HEK293T (cell line): ENCODE measurements around the gene SMCR8.
"Not testable (repeated sequence)": the region's sequence is repeated elsewhere in the genome, so short reads cannot be mapped to it uniquely, and the experiment has no call there.

ENCODE experiments used
- CTCF ChIA-PET: fragments of 350-600 bp; formaldehyde crosslinking; extraction: SDS; loops from one replicate; lab custom pipeline; 2021; ENCODE audit warnings: antibody characterized with exemption, inconsistent platforms; lab: Yijun Ruan, JAX
- POLR2A ChIA-PET: fragments of 350-600 bp; formaldehyde crosslinking; extraction: SDS; loops from one replicate; lab custom pipeline; 2020; ENCODE audit warnings: antibody characterized with exemption, inconsistent platforms; lab: Yijun Ruan, JAX
- DNase-seq: peaks from one replicate; pipeline ENCODE4 v3.0.0; 2012; ENCODE audit warnings: mixed read lengths; ENCODE audit errors: extremely low spot score
- ARNT ChIP-seq: fragments of 450-650 bp; IDR thresholded peaks from 2 replicates; pipeline ENCODE4 v1.6.1; 2017; ENCODE audit warnings: mild to moderate bottlenecking
- BHLHE40 ChIP-seq: fragments of 450-650 bp; IDR thresholded peaks from 2 replicates; pipeline ENCODE4 v1.6.1; 2016; ENCODE audit warnings: mild to moderate bottlenecking, moderate library complexity, borderline replicate concordance
- CTBP1 ChIP-seq: fragments of 450-650 bp; IDR thresholded peaks from 2 replicates; pipeline ENCODE4 v1.6.1; 2016; ENCODE audit warnings: borderline replicate concordance
- ELF4 ChIP-seq: fragments of 450-650 bp; IDR thresholded peaks from 2 replicates; pipeline ENCODE4 v1.6.1; 2017; ENCODE audit warnings: antibody characterized with exemption
- FOXA1 ChIP-seq: fragments of 450-650 bp; IDR thresholded peaks from 2 replicates; pipeline ENCODE4 v1.6.1; 2016; ENCODE audit warnings: mild to moderate bottlenecking
- FOXK2 ChIP-seq: fragments of 450-650 bp; IDR thresholded peaks from 2 replicates; pipeline ENCODE4 v1.6.1; 2016; ENCODE audit warnings: mild to moderate bottlenecking
- FOXM1 ChIP-seq: fragments of 450-650 bp; IDR thresholded peaks from 2 replicates; pipeline ENCODE4 v1.6.1; 2017; ENCODE audit warnings: mild to moderate bottlenecking, borderline replicate concordance
- HDGF ChIP-seq: fragments of 450-650 bp; IDR thresholded peaks from 2 replicates; pipeline ENCODE4 v1.6.1; 2017; ENCODE audit warnings: antibody characterized with exemption, borderline replicate concordance
- L3MBTL2 ChIP-seq: fragments of 450-650 bp; conservative IDR thresholded peaks from 2 replicates; pipeline ENCODE4 v1.6.1; 2016; ENCODE audit warnings: mild to moderate bottlenecking
- LEF1 ChIP-seq: fragments of 450-650 bp; IDR thresholded peaks from 2 replicates; pipeline ENCODE4 v1.6.1; 2017; ENCODE audit warnings: mild to moderate bottlenecking, borderline replicate concordance
- NFRKB ChIP-seq: fragments of 450-650 bp; IDR thresholded peaks from 2 replicates; pipeline ENCODE4 v1.6.1; 2016; ENCODE audit warnings: mild to moderate bottlenecking, moderate library complexity
- SP1 ChIP-seq: fragments of 450-650 bp; IDR thresholded peaks from 2 replicates; pipeline ENCODE4 v1.6.1; 2017
- SUZ12 ChIP-seq: fragments of 450-650 bp; IDR thresholded peaks from 2 replicates; pipeline ENCODE4 v1.6.1; 2016; ENCODE audit warnings: mild to moderate bottlenecking
- TARDBP ChIP-seq: fragments of 450-650 bp; IDR thresholded peaks from 2 replicates; pipeline ENCODE4 v1.6.1; 2016
- ZNF384 ChIP-seq: fragments of 450-650 bp; IDR thresholded peaks from 2 replicates; pipeline ENCODE4 v1.6.1; 2016
- TF ChIP-seq, protein P1 (sequence below): fragments of 450-650 bp; IDR thresholded peaks from 2 replicates; pipeline ENCODE4 v1.6.1; 2016

Gene SMCR8

DNA sequence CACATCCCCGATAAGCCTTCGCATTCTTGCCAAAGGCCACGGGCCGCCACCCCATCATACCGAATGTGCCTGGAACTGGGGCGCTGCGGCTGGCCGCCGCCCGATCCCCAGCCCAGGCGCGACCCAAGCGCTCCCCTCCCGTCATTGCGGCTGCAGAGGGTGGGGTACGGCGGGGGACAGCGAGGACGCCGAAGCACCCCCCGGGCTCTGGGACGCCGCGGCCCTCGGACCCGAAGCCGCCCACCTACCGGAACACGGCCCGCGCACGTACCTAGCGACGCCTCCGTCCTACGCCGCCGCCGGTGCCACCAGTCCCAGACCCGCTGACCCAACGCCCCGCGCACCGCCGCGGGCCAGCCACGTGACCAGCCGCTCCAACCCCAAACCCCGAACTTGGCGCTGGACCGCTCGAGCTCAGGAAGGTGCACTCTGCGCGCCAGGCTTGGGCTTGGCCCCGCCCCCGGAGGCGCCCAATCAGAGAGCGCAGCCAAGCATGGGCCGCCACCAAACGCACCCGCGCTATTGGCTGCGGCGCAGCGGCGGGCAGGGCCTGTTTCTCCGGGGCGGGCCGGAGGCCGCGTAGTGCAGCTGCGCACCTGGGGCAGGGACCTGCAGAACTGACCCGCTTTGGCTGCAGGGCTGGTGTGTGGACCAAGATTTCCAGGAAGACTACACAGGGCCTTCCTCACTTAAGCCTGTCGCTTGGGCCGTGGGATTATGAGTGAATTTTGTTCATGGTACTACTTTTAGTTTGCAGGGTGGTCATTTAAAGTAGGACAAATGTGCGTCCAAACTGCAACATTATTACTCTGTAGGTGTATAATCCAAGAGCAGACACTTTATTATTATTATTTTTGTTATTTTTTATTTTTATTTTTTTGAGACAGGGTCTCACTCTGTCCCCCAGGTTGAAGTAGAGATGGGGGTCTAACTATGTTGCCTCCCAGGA lies 48.3 kb downstream of the SMCR8 start, which contains the start of gene SHMT1:
Gene SHMT1 (minus strand): TSS at position 450 of the 949 bp plus-strand sequence. CDS start 7,569 bp downstream, outside the sequence.
- POLR2A ChIA-PET, result interaction anchor here (0.7 to 1.7 kb wide), 8 partner anchors 11 to 180 kb away, joined by 3 to 9 read pairs (median 4); partner anchors contain the start of genes ALKBH5, SMCR8 and TOP3A
- CTCF ChIA-PET, result interaction anchor here (0.7 kb wide), 1 partner anchor 55 kb away, joined by 3 read pairs; no protein-coding TSS in a partner anchor
- no peak for TF ChIP-seq LEF1
- peak; percentile 94; the same call in 1 of the 2 replicates for TF ChIP-seq HDGF
- TF ChIP-seq L3MBTL2, result peak; percentile 58
- DNase-seq, result peak; percentile 96

DNA sequence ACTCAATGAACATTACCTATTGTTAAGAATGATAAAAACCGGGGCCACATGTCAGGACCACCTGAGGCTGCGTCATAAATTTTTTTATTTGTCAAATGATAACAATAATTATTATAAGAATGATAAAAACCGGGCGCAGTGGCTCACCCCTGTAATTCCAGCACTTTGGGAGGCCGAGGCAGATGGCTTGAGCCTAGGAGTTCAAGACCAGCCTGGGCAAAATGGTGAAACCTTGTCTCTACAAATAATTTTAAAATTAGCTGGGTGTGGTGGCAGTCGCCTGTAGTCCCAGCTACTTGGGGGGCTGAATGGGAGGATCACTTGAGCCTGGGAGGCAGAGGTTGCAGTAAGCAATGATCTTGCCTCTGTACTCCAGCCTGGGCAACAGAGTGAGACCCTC lies 49.1 kb downstream of the SMCR8 start:
- DNase-seq, result no peak
- ChIA-PET POLR2A (interaction anchor here (1.5 kb wide), 1 partner anchor 49 kb away, joined by 3 read pairs; the partner anchor contains the start of genes SMCR8 and TOP3A), CTCF (no interaction called here)
- TF ChIP-seq ELF4, result no peak
- no peak for TF ChIP-seq TARDBP
- no peak for TF ChIP-seq FOXA1
- no peak for TF ChIP-seq CTBP1
- no peak for TF ChIP-seq FOXK2
- TF ChIP-seq L3MBTL2, result no peak
- no peak for TF ChIP-seq BHLHE40
- TF ChIP-seq SUZ12, result no peak

DNA sequence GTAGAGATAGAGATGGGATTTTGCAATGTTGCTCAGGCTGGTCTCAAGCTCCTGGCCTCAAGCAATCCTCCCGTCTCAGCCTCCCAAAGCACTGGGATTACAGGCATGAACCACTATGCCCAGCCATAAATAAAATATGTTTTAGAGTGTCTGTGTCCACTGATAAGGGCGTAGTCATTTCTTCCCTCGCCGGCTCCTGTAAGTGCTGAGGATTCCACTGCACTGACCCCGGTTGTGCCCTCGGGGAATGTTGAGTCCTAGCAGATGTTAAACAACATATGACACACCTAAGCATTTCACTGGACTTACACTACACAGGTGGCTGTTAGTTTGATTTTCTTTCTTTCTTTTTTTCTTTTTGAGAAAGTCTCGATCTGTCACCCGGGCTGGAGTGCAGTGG lies 53.9 kb downstream of the SMCR8 start:
- no peak for DNase-seq
- ChIA-PET POLR2A (no interaction called here), CTCF (no interaction called here)
- TF ChIP-seq FOXA1, result no peak
- no peak for TF ChIP-seq ZNF384
- no peak for TF ChIP-seq HDGF
- TF ChIP-seq BHLHE40, result no peak
- no peak for TF ChIP-seq NFRKB
- TF ChIP-seq FOXM1, result no peak
- TF ChIP-seq CTBP1, result no peak
- TF ChIP-seq, protein P1, sequence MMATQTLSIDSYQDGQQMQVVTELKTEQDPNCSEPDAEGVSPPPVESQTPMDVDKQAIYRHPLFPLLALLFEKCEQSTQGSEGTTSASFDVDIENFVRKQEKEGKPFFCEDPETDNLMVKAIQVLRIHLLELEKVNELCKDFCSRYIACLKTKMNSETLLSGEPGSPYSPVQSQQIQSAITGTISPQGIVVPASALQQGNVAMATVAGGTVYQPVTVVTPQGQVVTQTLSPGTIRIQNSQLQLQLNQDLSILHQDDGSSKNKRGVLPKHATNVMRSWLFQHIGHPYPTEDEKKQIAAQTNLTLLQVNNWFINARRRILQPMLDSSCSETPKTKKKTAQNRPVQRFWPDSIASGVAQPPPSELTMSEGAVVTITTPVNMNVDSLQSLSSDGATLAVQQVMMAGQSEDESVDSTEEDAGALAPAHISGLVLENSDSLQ, result no peak
- TF ChIP-seq LEF1, result no peak
- no peak for TF ChIP-seq FOXK2
- no peak for TF ChIP-seq SUZ12
- TF ChIP-seq TARDBP, result no peak
- no peak for TF ChIP-seq ELF4
- TF ChIP-seq ARNT, result no peak
- no peak for TF ChIP-seq L3MBTL2
- no peak for TF ChIP-seq SP1

DNA sequence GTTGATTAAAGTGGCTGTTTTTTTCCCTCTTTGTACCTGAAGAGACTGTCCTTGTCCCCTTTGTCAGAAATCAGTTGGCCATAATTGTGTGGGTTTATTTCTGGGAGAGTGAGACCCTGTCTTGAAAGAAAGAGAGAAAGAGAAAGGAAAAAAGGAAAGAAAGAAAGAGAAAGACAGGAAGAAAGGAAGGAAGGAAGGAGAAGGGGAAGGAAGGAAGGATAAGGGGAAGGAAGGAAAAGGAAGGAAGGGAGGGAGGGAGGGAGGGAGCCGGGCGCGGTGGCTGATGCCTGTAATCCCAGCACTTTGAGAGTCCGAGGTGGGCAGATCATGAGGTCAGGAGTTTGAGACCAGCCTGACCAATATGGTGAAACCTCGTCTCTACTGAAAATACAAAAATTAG lies 55.7 kb downstream of the SMCR8 start:
- POLR2A ChIA-PET, result no interaction called here
- DNase-seq, result no peak
- TF ChIP-seq ELF4 (no peak), SP1 (no peak), NFRKB (no peak), LEF1 (no peak), FOXK2 (no peak), FOXM1 (no peak), SUZ12 (no peak), FOXA1 (no peak), ARNT (no peak), HDGF (no peak), CTBP1 (no peak), L3MBTL2 (no peak), ZNF384 (no peak), BHLHE40 (no peak)
- TF ChIP-seq, protein P1, result no peak
- CTCF ChIA-PET, result no interaction called here

DNA sequence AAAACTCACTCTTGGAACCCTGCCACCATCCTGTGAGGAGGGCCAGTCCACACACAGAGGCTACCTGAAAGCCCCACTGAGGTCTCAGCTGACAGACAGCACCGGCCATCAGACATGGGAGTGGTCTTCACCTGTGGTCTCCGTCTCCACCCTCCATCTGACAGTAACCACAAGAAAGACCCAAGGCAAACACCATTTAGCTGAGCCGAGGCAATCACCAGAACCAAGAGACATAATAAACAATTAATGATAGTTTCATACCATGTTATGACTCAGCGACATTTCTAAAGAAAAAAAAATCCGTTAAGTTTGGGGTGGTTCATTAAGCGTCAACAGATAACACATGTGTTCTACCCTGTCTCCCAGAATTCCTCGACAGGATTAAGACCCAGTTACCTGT lies 56.4 kb downstream of the SMCR8 start:
- TF ChIP-seq CTBP1, result no peak
- TF ChIP-seq BHLHE40, result no peak
- TF ChIP-seq, protein P1, result no peak
- no peak for TF ChIP-seq SP1
- no peak for TF ChIP-seq LEF1
- TF ChIP-seq HDGF, result no peak
- TF ChIP-seq NFRKB, result no peak
- no peak for TF ChIP-seq FOXK2
- TF ChIP-seq ELF4, result no peak
- no peak for TF ChIP-seq ZNF384
- TF ChIP-seq SUZ12, result no peak
- ChIA-PET CTCF (no interaction called here), POLR2A (no interaction called here)
- DNase-seq, result no peak

DNA sequence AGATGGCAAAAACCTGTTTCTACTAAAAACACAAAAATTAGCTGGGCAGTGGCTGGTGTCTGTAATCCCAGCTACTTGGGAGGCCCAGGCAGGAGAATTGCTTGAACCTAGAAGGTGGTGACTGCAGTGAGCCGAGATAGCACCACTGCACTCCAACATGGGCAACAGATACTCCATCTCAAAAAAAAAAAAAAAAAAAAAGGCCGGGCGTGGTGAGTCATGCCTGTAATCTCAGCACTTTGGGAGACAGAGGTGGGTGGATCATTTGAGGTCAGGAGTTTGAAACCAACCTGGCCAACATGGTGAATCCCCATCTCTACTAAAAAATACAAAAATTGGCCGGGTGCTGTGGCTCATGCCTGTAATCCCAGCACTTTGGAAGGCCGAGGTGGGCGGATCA lies 58.1 kb downstream of the SMCR8 start:
- CTCF ChIA-PET, DNase-seq, POLR2A ChIA-PET: not testable (repeated sequence)
